ENCODE results near the gene KRT7.

Gene KRT7

GRCh38 chr12:52241205-52241842, 8.3 kb downstream of the KRT7 start:
- TF ChIP-seq CTCF (conservative IDR thresholded peaks at IDR 0.05; ENCODE audit: low read depth, low read length) = no peak
- no peak overlapping the region for H3K4me3 ChIP-seq (ENCODE audit: low read depth, low read length)
- DNase-seq (ENCODE audit: low read depth) = no peak

- DNase-seq (ENCODE audit: low read depth) = no peak
Measured at GRCh38 chr12:52242442-52243258, 9.6 kb downstream of the KRT7 start.

GRCh38 chr12:52243259-52243855, 10.3 kb downstream of the KRT7 start:
- DNase-seq (ENCODE audit: low read depth) = no peak
- no peak for TF ChIP-seq CTCF (conservative IDR thresholded peaks at IDR 0.05; ENCODE audit: low read depth, low read length)
- no peak overlapping the region for H3K4me3 ChIP-seq (ENCODE audit: low read depth, low read length)

More at GRCh38 chr12:52242442-52243258, 9.6 kb downstream of the KRT7 start:
- no peak for TF ChIP-seq CTCF (conservative IDR thresholded peaks at IDR 0.05; ENCODE audit: low read depth, low read length)
- no peak overlapping the region for H3K4me3 ChIP-seq (ENCODE audit: low read depth, low read length)

- TF ChIP-seq CTCF (conservative IDR thresholded peaks at IDR 0.05; ENCODE audit: low read depth, low read length) = no peak
- peak; percentile 91 for DNase-seq (ENCODE audit: low read depth)
- no peak overlapping the region for H3K4me3 ChIP-seq (ENCODE audit: low read depth, low read length)
Measured at GRCh38 chr12:52243856-52244614, 11.0 kb downstream of the KRT7 start.

- H3K4me3 ChIP-seq (ENCODE audit: low read depth, low read length) = no peak overlapping the region
- no peak for DNase-seq (ENCODE audit: low read depth)
- TF ChIP-seq CTCF (conservative IDR thresholded peaks at IDR 0.05; ENCODE audit: low read depth, low read length) = no peak
Measured at GRCh38 chr12:52244615-52244994, 11.6 kb downstream of the KRT7 start.

GRCh38 chr12:52245259-52245961, 12.4 kb downstream of the KRT7 start:
- DNase-seq (ENCODE audit: low read depth) = no peak
- TF ChIP-seq CTCF (conservative IDR thresholded peaks at IDR 0.05; ENCODE audit: low read depth, low read length) = no peak

More at GRCh38 chr12:52245259-52245961, 12.4 kb downstream of the KRT7 start:
- H3K4me3 ChIP-seq (ENCODE audit: low read depth, low read length) = no peak overlapping the region

All from choroid plexus epithelial cell (primary cell).